Renal cortex interstitium (tissue), 11 donors: ENCODE data around the gene SSBP2. TPM values are rescaled to one million over a fixed set of nuclear protein-coding genes. Genes with fewer than 3 reads are reported as not detected.
"Not testable (repeated sequence)": the region's sequence is repeated elsewhere in the genome, so short reads cannot be mapped to it uniquely, and the experiment has no call there.

Experiments used
- DNase-seq, 11 donors: peaks; one replicate each; pipeline ENCODE4 v3.0.0-alpha.2; 2013; ENCODE audit warnings: low read depth in 9 of 11, low spot score in 4 of 11; ENCODE audit errors: extremely low read depth in 1 of 11
- polyA plus RNA-seq, 3 donors: library from polyadenylated mRNA; unstranded; fragments of 120-200 nt; gene quantifications; one replicate each; pipeline ENCODE4 v1.2.1, GENCODE V29; 2013; ENCODE audit not compliant: insufficient read length in 3 of 3

The SSBP2 gene
- polyA plus RNA-seq, 3 donors, result 82.7 to 94.9 (median 84.4) TPM

GRCh38 chr5:81633471-81633870 lies 117.4 kb downstream of the SSBP2 start:
- DNase-seq, result no peak

- DNase-seq, result no peak
Observed at GRCh38 chr5:81632679-81633078, 118.2 kb downstream of the SSBP2 start.

- no peak for DNase-seq
Observed at GRCh38 chr5:81631621-81632020, 119.3 kb downstream of the SSBP2 start.

GRCh38 chr5:81631124-81631523 lies 119.8 kb downstream of the SSBP2 start:
- no peak for DNase-seq

GRCh38 chr5:81630684-81631083 lies 120.2 kb downstream of the SSBP2 start:
- DNase-seq, result no peak

GRCh38 chr5:81629986-81630385 lies 120.9 kb downstream of the SSBP2 start:
- no peak for DNase-seq

GRCh38 chr5:81628061-81628460 lies 122.8 kb downstream of the SSBP2 start:
- DNase-seq, result not testable (repeated sequence)

- DNase-seq, result no peak
Observed at GRCh38 chr5:81626524-81626923, 124.4 kb downstream of the SSBP2 start.

GRCh38 chr5:81609810-81610375 lies 141.0 kb downstream of the SSBP2 start:
- DNase-seq, result no peak

- DNase-seq, result no peak
Observed at GRCh38 chr5:81608976-81609375, 141.9 kb downstream of the SSBP2 start.

GRCh38 chr5:81607693-81608092 lies 143.2 kb downstream of the SSBP2 start:
- no peak for DNase-seq

GRCh38 chr5:81606150-81606549 lies 144.7 kb downstream of the SSBP2 start:
- DNase-seq, result no peak

GRCh38 chr5:81605299-81605698 lies 145.6 kb downstream of the SSBP2 start:
- no peak for DNase-seq

GRCh38 chr5:81604193-81604592 lies 146.7 kb downstream of the SSBP2 start:
- DNase-seq, result no peak

GRCh38 chr5:81601919-81602318 lies 149.0 kb downstream of the SSBP2 start:
- no peak for DNase-seq

- not testable (repeated sequence) for DNase-seq
Observed at GRCh38 chr5:81592085-81592484, 158.8 kb downstream of the SSBP2 start.

GRCh38 chr5:81590498-81591384 lies 160.2 kb downstream of the SSBP2 start:
- no peak for DNase-seq

GRCh38 chr5:81579262-81579924 lies 171.5 kb downstream of the SSBP2 start:
- peak in 2 of 11 donors; percentile 3 to 10 for DNase-seq

GRCh38 chr5:81577091-81577490 lies 173.8 kb downstream of the SSBP2 start:
- DNase-seq, result no peak

GRCh38 chr5:81575924-81576323 lies 175.0 kb downstream of the SSBP2 start:
- DNase-seq, result no peak
